ENCODE measurements around the gene SF3B2.
"Not testable (repeated sequence)": the region's sequence is repeated elsewhere in the genome, so short reads cannot be mapped to it uniquely, and the experiment has no call there.

SF3B2 gene

DNA sequence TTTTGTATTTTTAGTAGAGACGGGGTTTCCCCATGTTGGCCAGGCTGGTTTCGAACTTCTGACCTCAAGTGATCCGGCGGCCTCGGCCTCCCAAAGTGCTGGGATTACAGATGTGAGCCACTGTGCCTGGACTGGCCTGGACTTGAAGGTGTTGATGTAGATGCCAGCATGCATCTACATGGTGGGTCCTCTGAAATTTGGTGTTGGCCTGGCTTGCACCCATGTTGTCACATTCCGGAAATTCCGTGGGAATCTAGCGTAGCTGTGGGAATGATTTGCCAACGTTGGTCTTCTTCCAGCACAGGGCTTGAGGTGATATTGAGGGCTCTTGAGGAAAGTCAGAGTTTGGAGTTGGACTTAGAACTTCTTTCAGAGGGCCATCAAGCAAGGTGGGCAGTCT lies 24.4 kb downstream of the SF3B2 start:
- no peak for DNase-seq (ENCODE audit: low read depth)

DNA sequence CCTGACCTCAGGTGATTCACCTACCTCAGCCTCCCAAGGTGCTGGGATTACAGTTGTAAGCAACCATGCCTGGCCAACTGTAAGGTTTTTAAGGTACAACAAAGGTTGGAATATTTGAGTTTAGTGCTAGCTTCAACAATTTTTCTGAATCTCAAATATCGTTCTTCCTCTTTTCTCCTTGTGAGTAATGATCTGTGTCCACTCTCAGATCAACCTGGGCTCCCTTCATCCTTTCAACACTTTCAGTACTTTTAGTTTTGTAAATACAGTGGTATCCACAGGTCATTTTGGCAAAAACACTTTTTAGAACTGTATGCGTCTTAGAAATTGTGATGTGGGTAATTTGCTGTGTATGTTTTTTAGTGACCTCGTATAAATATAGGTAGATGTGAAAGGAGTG lies 25.8 kb downstream of the SF3B2 start:
- no peak for DNase-seq (ENCODE audit: low read depth)

DNA sequence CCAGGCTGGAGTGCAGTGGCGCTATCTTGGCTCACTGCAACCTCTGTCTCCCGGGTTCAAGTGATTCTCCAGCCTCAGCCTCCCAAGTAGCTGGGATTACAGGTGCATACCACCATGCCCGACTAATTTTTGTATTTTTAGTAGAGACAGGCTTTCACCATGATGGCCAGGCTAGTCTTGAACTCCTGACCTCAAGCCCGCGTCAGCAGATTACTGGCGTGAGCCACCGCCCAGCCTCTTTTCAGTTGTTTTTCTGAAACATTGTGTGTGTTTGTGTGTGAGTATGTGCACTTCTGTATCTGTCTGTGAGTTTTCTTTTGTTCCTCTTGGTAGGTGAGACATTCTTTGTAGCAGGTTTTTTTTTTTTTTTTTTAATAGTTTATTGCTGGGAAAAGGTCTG lies 26.8 kb downstream of the SF3B2 start:
- DNase-seq (ENCODE audit: low read depth): not testable (repeated sequence)

DNA sequence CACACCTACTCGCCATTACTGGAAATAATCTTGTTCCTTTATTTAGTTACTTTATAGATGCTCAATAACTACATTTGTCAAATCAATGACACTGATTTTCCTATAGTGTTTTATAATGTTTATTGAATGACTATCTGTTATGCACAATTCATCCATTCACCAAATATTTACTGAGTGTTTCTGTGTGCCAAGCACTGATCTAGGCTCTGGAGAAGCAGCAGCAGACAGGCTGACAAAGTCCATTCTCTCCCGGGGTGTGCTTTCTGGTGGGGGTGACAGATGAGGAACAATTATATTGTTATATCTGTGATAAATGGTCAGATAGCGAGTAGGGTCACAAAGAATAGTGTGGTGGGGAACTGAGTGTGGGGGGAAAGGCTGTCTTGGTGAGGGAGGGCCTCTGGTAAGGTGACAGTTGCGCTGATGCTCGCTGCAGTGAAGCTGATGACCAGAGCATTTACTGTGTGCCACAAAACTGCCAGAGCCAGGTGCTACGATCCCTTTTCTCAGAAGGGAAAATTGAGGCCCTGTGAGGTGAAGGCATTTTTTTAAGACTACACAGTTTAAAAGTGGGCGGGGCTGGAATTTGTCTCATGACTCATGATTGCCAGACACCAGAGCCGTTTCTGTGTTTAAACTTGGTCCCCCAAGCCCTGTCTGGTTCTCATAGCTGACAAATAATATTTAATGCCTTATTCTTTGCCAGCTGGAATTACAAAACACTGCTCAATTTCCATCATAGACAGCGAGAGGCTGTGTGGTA lies 28.1 kb downstream of the SF3B2 start:
- peak; percentile 79 for DNase-seq (ENCODE audit: low read depth)

DNA sequence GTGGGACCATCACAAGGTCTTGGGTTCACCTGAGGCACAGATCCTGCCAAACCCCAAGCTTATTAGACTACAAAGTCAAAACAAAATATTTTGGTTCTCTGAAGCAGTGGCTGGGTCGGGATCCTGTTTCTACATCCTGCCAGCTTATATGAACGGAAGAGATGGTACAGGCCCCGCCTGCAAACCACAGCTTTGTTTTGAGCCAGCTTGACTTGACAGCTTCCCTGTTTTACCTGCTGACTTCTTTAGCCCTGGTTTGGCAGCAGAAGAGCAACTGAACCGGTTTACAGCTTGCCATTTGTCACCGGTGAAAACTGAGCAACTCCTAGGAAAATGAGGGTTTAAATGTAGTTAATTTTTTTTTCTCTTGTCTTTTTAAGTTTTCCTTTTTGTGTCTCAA lies 29.3 kb downstream of the SF3B2 start:
- DNase-seq (ENCODE audit: low read depth): peak; percentile 30

DNA sequence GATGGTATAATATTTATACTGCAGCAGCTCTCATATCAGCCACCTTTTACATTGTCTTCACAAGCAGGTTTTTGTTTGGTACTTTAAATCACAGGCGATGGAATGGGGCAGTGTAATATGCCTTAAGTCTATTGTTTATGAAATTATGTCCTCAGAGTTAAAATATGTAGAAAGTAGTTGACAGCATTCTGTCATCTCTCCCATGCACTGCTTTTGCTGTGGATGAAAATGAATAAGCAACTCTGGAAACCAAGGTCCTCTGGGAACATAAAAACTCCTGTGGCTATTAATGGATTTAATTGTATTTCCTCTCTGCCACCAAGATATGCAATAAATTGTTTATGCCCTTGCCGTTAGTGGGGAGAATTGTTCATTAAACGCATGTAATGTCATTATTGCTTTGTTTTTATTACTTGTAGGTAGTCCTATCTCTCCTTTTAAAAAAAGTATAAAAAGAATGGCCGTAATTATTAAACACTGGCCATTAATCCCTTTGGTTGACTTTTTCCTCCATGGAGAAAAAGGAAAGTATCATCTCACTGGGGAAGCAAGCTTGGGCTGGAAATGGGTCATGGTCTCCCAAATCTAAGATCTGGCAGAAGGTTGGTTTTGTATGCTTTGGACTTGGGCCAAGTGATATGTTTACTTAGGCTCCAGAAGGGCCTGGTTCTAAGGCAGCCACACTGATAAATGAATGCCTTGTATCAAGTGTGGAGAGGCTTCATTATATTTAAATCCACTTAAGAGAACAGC lies 31.0 kb downstream of the SF3B2 start:
- DNase-seq (ENCODE audit: low read depth): no peak

DNA sequence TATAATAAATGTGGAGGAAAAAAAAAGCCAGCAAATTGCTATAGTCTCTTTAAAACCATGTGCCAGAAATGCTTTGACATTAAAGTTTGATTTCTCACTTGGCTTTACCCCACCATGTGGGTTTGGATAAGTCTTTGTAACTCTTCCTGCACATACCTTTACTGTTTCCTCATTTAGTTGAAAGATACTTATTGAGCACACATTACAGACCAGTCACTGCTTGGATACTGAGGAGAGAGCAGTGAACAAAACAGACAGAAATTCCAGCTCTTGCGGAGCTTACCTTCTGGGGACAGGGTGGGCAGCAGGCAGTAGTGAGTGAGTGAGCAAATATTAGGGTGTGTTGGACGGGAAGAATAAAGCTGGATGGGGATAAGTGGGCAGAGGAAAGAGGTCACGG lies 31.6 kb downstream of the SF3B2 start:
- DNase-seq (ENCODE audit: low read depth): no peak

DNA sequence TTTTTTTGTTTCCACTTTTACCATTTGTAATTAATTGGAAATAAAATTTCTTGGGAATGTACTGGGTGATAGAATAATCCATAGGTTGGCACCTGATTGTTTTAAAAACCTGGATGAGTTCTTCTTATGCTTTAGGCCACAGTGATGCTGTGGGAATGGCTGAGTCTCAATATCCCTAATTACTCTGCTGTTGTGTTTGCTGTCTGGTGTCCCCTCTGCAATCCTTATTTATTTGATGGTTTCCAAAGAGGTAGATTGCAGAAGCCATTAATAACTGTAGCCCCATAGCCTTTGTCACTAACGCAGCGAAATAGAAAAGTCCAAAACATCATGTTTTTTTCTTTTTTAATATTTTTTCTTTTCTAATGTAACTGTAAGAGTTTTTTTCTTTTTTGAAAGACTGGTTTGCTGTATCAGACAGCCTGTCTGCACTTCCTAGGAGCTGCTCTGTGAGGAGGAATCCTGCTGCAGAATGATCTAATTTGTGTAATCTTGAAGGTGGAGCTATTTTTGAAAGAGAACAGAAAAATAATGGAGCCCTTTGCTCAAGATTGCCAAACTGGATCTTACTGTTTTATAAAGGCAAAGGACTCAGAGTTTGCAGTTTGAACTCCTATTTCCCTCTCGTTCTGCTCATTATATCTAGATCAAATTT lies 32.8 kb downstream of the SF3B2 start:
- DNase-seq (ENCODE audit: low read depth): no peak

DNA sequence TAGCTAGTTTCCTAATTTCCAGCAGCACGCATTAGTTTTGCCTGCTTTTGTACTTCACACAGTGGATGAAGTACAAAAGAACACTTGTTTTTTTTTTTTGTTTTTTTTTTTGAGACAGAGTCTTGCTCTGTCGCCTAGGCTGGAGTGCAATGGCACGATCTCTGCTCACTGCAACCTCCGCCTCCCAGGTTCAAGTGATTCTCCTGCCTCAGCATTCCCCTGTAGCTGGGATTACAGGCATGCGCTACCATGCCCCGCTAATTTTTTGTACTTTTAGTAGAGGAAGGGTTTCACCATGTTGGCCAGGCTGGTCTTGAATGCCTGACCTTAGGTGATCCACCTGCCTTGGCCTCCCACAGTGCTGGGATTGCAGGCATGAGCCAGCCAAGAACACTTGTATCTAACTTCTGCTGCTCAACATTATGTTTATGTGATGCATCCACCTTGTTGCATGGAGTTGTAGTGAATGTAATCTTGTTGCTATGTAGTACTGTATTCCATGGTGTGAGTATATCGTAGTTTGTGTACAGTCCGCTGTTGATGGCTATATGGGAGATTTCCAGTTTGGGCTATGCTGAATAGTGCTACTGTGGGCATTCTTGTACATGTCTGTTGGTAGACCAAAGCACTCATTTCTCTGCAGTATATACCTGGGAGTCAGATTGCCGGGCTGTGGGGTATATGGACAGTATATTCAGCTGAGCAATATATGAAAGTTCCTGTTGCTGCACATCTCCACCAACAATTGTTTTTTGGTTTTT lies 35.2 kb downstream of the SF3B2 start:
- no peak for DNase-seq (ENCODE audit: low read depth)

DNA sequence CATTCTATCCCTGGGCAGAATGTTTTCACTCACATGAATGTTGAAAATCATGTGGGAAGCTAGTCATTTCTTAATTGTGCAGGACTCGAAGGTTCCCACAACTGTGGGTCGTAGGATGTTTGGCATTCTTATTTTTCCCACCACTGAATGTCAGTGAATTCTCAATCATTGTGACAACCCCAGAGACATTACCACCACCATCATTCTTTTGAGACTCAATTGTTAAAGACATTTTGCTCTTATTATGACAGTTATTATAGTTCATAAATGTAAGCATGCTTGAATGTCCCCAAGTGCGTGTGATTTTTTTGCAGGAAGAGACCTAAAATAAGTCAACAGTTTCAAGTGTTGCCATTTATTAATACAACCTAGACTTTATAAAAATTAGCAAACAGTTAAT lies 36.9 kb downstream of the SF3B2 start:
- no peak for DNase-seq (ENCODE audit: low read depth)

DNA sequence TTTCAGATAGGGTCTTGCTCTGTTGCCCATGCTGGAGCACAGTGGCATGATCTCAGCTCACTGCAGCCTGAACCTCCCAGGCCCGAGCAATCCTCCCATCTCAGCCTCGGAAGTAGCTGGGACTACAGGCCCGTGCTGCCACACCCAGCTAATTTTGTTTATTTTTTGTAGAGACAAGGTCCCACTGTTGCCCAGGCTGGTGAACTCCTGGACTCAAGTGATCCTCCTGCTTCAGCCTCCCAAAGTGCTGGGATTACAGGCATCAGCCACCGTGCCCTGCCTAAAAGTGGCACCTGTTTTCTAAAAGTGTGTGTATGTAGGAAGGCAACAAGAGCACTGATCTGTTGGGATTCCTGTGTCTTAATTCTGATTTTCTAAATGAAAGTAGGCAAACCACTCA lies 38.1 kb downstream of the SF3B2 start:
- DNase-seq (ENCODE audit: low read depth): no peak

DNA sequence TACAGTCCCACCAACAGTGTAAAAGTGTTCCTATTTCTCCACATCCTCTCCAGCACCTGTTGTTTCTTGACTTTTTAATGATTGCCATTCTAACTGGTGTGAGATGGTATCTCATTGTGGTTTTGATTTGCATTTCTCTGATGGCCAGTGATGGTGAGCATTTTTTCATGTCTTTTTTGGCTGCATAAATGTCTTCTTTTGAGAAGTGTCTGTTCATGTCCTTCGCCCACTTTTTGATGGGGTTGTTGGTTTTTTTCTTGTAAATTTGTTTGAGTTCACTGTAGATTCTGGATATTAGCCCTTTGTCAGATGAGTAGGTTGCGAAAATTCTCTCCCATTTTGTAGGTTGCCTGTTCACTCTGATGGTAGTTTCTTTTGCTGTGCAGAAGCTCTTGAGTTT lies 40.0 kb downstream of the SF3B2 start:
- DNase-seq (ENCODE audit: low read depth): not testable (repeated sequence)

DNA sequence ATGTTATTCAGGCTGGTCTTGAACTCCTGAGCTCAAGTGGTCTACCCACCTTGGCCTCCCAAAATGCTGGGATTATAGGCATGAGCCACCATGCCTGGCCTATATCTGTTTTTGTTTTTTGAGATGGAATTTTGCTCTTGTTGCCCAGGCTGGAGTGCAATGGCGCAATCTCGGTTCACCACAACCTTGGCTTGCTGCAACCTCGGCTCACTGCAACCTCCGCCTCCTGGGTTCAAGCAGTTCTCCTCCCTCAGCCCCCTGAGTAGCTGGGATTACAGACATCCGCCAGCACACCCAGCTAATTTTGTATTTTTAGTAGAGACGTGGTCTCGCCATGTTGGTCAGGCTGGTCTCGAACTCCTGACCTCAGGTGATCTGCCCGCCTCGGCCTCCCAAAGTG lies 47.6 kb downstream of the SF3B2 start:
- not testable (repeated sequence) for DNase-seq (ENCODE audit: low read depth)

DNA sequence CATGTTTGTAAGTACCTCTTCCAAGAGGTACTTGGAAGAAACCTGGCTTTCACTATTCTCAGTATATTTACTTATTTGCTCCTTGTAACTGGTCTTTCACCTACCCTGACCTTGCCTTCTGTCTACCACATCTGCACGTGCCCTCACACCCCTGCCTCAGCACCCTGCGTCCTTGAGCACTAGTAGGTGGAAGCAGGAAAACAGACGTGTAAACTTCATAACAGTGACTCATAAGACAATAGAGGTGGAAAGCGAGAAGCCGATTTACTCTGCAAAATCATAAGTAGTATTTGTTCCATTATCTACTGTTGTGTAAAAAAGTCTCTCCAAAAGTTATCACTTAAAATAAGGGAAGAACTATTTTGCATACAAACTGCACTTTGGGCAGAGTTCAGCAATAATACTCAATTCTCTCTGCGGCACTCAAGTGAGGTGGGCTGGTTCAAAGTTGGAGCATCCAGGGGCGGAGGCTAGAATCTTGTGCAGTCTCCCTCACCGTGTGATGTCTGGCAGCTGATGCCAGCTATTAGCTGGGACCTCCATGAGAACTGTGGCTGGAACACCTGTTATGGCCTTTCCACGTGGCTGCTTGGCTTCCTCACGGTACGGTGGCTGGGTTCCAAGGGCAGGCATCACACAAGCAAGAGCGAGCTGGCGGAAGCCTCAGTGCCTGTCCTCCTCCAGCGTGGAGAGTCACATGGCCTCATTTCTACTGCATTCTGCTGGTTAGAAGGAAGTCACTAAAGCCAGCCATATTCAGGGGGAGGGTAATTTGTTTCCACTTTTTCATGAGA lies 48.3 kb downstream of the SF3B2 start:
- DNase-seq (ENCODE audit: low read depth): no peak

DNA sequence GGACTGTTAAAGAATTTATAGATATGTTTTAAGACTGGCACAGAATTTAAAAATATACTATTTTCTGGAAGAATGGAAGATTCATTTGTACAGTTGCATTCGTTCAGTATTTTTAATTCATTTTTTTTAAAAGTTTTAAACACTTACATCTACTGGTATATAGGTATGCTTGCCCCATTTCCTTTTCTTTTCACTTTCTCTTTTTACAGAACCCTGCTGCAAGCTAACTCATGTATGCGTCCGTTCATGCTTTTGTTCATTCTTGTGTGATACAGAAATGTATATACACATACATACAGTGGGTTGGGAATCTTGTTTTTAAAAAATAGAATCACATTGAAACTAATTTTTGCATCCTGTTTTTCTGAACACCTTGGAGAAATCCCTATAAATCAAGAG lies 48.9 kb downstream of the SF3B2 start:
- DNase-seq (ENCODE audit: low read depth): no peak

DNA sequence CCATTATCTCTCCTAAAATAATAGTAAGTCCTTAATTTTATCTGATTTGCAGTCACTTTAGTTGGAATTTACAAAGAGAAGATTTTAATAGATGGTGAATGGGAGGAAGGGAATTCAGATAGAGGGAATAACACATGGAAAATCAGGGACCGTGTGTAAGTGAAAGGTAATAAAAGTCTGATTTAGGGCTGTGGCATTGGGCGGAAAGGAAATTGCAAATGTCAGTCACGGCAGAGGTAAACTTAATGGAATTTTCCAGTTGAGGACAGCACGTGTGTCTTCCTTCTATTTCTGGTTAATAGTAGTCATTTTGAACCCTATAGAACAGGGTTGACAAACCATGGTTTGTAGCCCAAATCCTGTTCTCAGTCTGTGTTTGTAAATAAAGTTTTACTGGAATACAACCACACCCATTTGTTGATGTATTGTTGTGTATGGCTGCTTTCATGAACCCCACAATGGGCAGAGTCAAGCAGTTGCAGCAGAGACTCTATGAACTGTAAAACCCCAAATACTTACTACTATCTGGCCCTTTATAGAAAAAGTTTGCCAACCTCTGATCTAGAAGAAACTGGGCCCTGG lies 52.0 kb downstream of the SF3B2 start:
- DNase-seq (ENCODE audit: low read depth): no peak

DNA sequence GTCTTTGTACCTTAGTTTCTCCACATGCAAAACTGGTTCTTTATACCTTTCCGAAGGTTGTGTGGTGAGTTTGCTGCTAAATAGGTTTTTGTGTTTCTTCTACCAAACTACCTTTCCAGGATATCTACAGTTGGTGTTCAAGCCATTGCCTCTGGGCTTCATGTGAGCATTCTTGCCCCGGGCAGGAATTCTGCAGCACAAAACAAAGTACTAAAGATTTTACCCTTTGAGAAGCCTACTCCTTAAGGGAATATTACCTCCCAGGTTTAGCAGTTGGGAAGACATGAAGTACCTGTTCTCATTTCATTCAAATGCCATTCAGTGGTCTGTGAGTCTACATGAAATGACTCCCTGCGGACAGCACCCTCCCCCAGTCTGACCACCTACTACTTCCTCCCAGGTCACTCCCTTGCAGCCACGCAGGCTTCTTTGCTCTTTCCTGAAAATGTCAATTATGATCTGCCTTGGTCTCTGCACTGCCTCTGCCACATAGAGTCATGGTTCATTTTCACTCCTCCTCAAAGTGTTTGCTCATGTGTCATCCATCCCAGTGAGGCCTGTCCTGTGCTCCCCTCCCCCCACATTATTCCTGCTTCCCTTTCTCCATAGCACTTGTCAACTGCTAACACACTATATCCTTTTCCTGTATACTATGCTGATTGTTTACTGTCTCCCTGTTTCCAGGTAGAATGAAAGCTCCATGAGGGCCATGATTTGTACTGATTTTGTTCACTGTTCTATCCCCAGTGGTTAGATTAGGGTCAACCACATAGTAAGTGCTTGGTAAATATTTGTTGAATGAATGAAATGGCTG lies 54.8 kb downstream of the SF3B2 start:
- DNase-seq (ENCODE audit: low read depth): peak; percentile 74

DNA sequence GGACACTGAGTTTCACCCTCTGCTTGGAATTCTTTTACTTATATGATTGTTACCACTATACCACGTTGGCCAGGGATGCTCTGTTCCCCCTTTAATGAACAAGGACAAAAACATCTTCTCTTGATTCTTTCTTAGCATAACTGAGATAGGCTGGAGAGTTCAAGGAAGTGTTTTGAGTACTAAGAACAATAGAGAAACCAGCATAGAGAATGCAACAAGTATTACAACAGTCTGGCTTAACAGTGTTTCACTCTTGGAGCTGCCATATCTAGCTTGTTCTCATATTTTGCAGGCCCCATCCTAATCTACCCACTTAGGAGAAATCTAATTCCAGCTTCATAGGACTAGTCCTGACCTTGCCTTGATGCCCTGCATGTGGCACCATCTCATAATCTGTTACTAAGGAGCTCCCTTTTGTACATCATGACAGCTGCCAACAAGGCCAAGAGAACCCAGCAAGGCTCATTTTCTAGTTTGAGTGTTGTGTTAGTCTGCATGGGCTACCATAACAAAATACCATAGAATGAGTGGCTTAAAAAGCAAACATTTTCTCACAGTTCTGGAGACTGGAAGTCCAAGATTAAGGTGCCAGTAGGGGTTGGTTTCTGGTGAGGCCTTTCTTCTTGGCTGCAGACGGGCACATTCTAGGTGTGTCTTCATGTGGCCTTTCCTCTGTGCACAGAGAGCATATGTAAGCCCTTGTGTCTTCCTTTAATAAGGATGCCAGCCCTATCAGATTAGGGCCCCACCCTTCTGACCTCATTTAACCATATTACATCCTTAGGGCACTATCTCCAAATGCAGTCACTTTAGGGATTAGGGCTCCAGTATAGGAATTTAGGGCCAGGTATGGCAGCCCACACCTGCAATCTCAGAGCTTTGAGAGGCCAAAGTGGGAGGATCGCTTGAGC lies 55.7 kb downstream of the SF3B2 start:
- DNase-seq (ENCODE audit: low read depth): no peak

DNA sequence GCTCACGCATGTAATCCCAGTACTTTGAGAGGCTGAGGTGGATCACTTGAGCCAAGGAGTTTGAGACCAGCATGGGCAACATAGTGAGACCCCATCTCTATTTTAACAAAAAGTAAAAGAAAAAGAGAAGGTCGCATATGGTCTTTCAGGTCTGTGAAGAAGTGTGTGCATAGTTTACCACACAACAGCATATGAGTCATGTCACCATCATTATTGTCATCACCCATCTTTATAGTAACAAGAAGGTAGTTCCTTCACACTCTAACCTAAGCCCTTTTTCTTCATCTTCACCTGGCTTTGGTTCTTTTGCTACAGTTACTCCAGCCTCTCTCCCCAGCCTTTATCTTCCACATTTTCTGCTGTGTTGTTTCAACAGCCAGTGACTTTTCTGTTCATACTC lies 57.1 kb downstream of the SF3B2 start:
- peak; percentile 34 for DNase-seq (ENCODE audit: low read depth)

Measured in ELR (cell line).